K562 (cell line): ENCODE results near the gene FAM53B. TPM values are rescaled to one million over a fixed set of nuclear protein-coding genes. Genes with fewer than 3 reads are reported as not detected.

Experiments
- ATAC-seq: fragments of 200-7000 bp; cut with Tn5 transposase; 3 replicates; pipeline ENCODE4 v1.9.1; 2020; ENCODE audit warnings: moderate library complexity
- BruUV-seq: library from RNA; stranded (reverse); fragments of 400-500 nt; replicated peaks from 2 replicates; lab custom pipeline; 2021; lab: Mats Ljungman, UMichigan
- CTCF ChIA-PET: fragments of 300-600 bp; formaldehyde crosslinking; extraction: SDS; loops from one replicate; lab custom pipeline; 2021; ENCODE audit warnings: low intra/inter-chr PET ratio; lab: Yijun Ruan, JAX
- POLR2A ChIA-PET: fragments of 300-600, 350-650 bp; sonication (Branson Sonifier 250); formaldehyde crosslinking; extraction: SDS; loops from one replicate; lab custom pipeline; 2021; ENCODE audit warnings: antibody characterized with exemption, inconsistent platforms; lab: Yijun Ruan, JAX
- DNase-seq, 4 experiments: peaks; one replicate each; pipeline versions ENCODE4 v3.0.0 to v3.0.0-alpha.2; 2011 to 2018; ENCODE audit warnings: low spot score in 3 of 4, mixed read lengths in 3 of 4; ENCODE audit errors: extremely low read depth in 1 of 4
- FAIRE-seq: peaks from 2 replicates; lab custom pipeline; 2011; peaks lifted over from hg19 to GRCh38; lab: Jason Lieb, UNC
- H2AFZ ChIP-seq: 2 replicates; pipeline ENCODE4 v1.6.0; 2011; ENCODE audit warnings: low read depth, low read length, control low read depth, inconsistent platforms
- H3K27ac ChIP-seq: fragments of 200-600 bp; 3 replicates; pipeline ENCODE4 v1.8.0; 2011; ENCODE audit warnings: low read depth, mild to moderate bottlenecking, control low read depth, inconsistent platforms, low read length, moderate library complexity, mixed read lengths; ENCODE audit errors: extremely low read depth
- H3K27me3 ChIP-seq, 2 experiments: fragments of 300-600 bp in 1 of 2; 2 replicates in 1 of 2; 3 replicates in 1 of 2; pipeline versions ENCODE4 v1.6.0 to v1.8.0; 2011; ENCODE audit warnings: inconsistent platforms in 2 of 2, low read length in 2 of 2, mild to moderate bottlenecking in 1 of 2, mixed read lengths in 1 of 2, moderate library complexity in 1 of 2; ENCODE audit not compliant: control insufficient read depth in 2 of 2, insufficient read depth in 2 of 2
- H3K36me3 ChIP-seq: fragments of 300-600 bp; 3 replicates; pipeline ENCODE4 v1.8.0; 2011; ENCODE audit warnings: mild to moderate bottlenecking, low read length, inconsistent platforms; ENCODE audit not compliant: control insufficient read depth, insufficient read depth
- H3K4me1 ChIP-seq, 2 experiments: fragments of 200-600 bp in 1 of 2; replicated peaks in 1 of 2; 2 replicates in 1 of 2; 3 replicates in 1 of 2; pipeline versions ENCODE4 v1.5.1 to v1.8.0; 2011; ENCODE audit warnings: inconsistent platforms in 2 of 2, low read length in 2 of 2, mild to moderate bottlenecking in 1 of 2, mixed read lengths in 1 of 2, moderate library complexity in 1 of 2; ENCODE audit not compliant: control insufficient read depth in 2 of 2, insufficient read depth in 2 of 2
- H3K4me2 ChIP-seq: 2 replicates; pipeline ENCODE4 v1.6.1; 2011; ENCODE audit warnings: low read length, control low read depth, inconsistent platforms, mixed read lengths; ENCODE audit not compliant: insufficient read depth
- H3K4me3 ChIP-seq: fragments of 200-600 bp; sonication (generic), shearing (Covaris generic); 2 replicates; pipeline ENCODE4 v1.5.1; 2016; ENCODE audit warnings: control low read depth, inconsistent platforms
- H3K79me2 ChIP-seq: fragments of 200-600 bp; 3 replicates; pipeline ENCODE4 v1.8.0; 2011; ENCODE audit warnings: low read length, inconsistent platforms; ENCODE audit not compliant: control insufficient read depth, insufficient read depth
- H3K9ac ChIP-seq, 2 experiments: 2 replicates each; pipeline versions ENCODE4 v1.6.0 to v1.6.1; 2011; ENCODE audit warnings: low read depth in 2 of 2, low read length in 2 of 2, control low read depth in 1 of 2, inconsistent platforms in 1 of 2, mild to moderate bottlenecking in 1 of 2, mixed read lengths in 1 of 2; ENCODE audit not compliant: insufficient read depth in 1 of 2
- H3K9me1 ChIP-seq: one replicate; pipeline ENCODE4 v1.6.0; 2011; ENCODE audit warnings: inconsistent platforms, mild to moderate bottlenecking, low read length, moderate library complexity; ENCODE audit not compliant: control insufficient read depth, insufficient read depth
- H3K9me3 ChIP-seq: replicated peaks from 2 replicates; pipeline ENCODE4 v1.5.1; 2011; ENCODE audit warnings: low read depth, low read length, inconsistent platforms; ENCODE audit not compliant: control insufficient read depth, insufficient read depth
- H4K20me1 ChIP-seq: replicated peaks from 2 replicates; pipeline ENCODE4 v1.6.1; 2011; ENCODE audit warnings: low read length, inconsistent platforms, mixed read lengths; ENCODE audit not compliant: control insufficient read depth, insufficient read depth
- ARID2 ChIP-seq: fragments of 450-650 bp; IDR thresholded peaks from 2 replicates; pipeline ENCODE4 v1.6.1; 2017; ENCODE audit warnings: antibody characterized with exemption, mild to moderate bottlenecking
- CBX8 ChIP-seq: fragments of 200-600 bp; sonication (generic); IDR thresholded peaks from 2 replicates; pipeline ENCODE4 v1.6.1; 2012; ENCODE audit warnings: borderline replicate concordance, mixed run types, low read depth, mild to moderate bottlenecking, moderate library complexity, mixed read lengths, low read length, control low read depth, inconsistent platforms; ENCODE audit not compliant: poor library complexity, severe bottlenecking; ENCODE audit errors: extremely low read depth
- EP400 ChIP-seq: fragments of 450-650 bp; IDR thresholded peaks from 2 replicates; pipeline ENCODE4 v1.6.1; 2017; ENCODE audit warnings: antibody characterized with exemption, mild to moderate bottlenecking, moderate library complexity
- HES1 ChIP-seq: fragments of 450-650 bp; IDR thresholded peaks from 2 replicates; pipeline ENCODE4 v1.6.1; 2016; ENCODE audit warnings: low read depth, mild to moderate bottlenecking, moderate library complexity
- MEIS2 ChIP-seq: fragments of 450-650 bp; IDR thresholded peaks from 2 replicates; pipeline ENCODE4 v1.6.1; 2014; ENCODE audit warnings: mild to moderate bottlenecking; ENCODE audit not compliant: partially characterized antibody
- ZNF184 ChIP-seq: sonication (generic); formaldehyde crosslinking; IDR thresholded peaks from 2 replicates; pipeline ENCODE4 v1.5.0; 2020; ENCODE audit warnings: missing genetic modification reagents
- ZNF57 ChIP-seq: fragments of 450-650 bp; formaldehyde crosslinking; IDR thresholded peaks from 2 replicates; pipeline ENCODE4 v1.4.0; 2020; ENCODE audit warnings: mild to moderate bottlenecking, moderate library complexity
- WGBS: fragments of 100-300 bp; shearing (Covaris generic); methylation state at CpG from one replicate; pipeline ENCODE4 v1.1.6; 2016; ENCODE audit warnings: low coverage, mixed read lengths; ENCODE audit not compliant: insufficient coverage; ENCODE audit errors: missing lambda C conversion rate; 5-methylcytosine and 5-hydroxymethylcytosine counted together
- in situ Hi-C: fragments of 300-500 bp; cut with MboI; formaldehyde crosslinking; loops from 4 replicates; pipeline ENCODE4 v1.15.0; 2018; ENCODE audit warnings: inconsistent platforms, mixed read lengths
- intact Hi-C: fragments of 100-400 bp; cut with micrococcal nuclease; formaldehyde crosslinking; loops from 2 replicates; pipeline ENCODE4 v1.14.2; 2022
- polyA plus RNA-seq, 8 experiments: library from polyadenylated mRNA; depleted of rRNA in 4 of 8; stranded (reverse) in 5 of 8; unstranded in 3 of 8; fragments of >200 nt; fragmentation: Nextera tagmentation in 2 of 8; fragmentation: Illumina TruSeq in 1 of 8; extraction: Ambion mirVana in 2 of 8; extraction: Trizol in 1 of 8; gene quantifications; 2 replicates each; pipeline versions ENCODE4 v1.2.1 to v1.2.3, GENCODE V29; 2011 to 2014; ENCODE audit warnings: inconsistent platforms in 1 of 8, missing spikeins in 1 of 8
- total RNA-seq, 7 experiments: library from RNA; depleted of rRNA in 6 of 7; stranded (reverse); fragments of >200 nt in 6 of 7; fragmentation: Illumina TruSeq in 2 of 7; extraction: Trizol in 2 of 7; gene quantifications; 2 replicates each; pipeline versions ENCODE4 v1.2.1 to v1.2.3, GENCODE V29; 2011 to 2021; ENCODE audit warnings: low replicate concordance in 1 of 7

FAM53B gene
- total and polyA plus RNA-seq, 9 of the 15 experiments (the other 6 are each of a cell fraction or from before 2014, with no cell fraction given) = 0.03 to 16.5 (median 5.0) TPM

- no peak overlapping the region for H2AFZ ChIP-seq
- 87% methylated on average over 13 of the region's 13 CpGs for WGBS
- H3K4me1 ChIP-seq = peaks cover 0 to 44% of the 10 kb centered on the region in 2 experiments; a peak in 2 of 5 replicates
- no peak overlapping the region for H3K4me3 ChIP-seq
- H3K79me2 ChIP-seq = no peaks in the 10 kb centered on the region
- H3K4me2 ChIP-seq = no peak overlapping the region
- BruUV-seq = no TSS peak
- H3K27ac ChIP-seq = no peak overlapping the region
- in situ Hi-C loops = no loop called here
- ATAC-seq (no peak), FAIRE-seq (no peak), DNase-seq (no peak)
- H4K20me1 ChIP-seq = no peaks in the 10 kb centered on the region; the same call in 1 of the 2 replicates
- peaks cover 9% of the 10 kb centered on the region; the same call in 1 of the 3 replicates for H3K36me3 ChIP-seq
- H3K9ac ChIP-seq = no peak overlapping the region
- H3K9me1 ChIP-seq = no peaks in the 10 kb centered on the region
- H3K27me3 ChIP-seq = no peaks in the 10 kb centered on the region
- no peaks in the 10 kb centered on the region for H3K9me3 ChIP-seq
- TF ChIP-seq CBX8 = no peak
- no peak for TF ChIP-seq EP400
- TF ChIP-seq ZNF184 (CRISPR knock-in tag) = no peak
- no peak for TF ChIP-seq MEIS2
- no peak for TF ChIP-seq ZNF57 (CRISPR knock-in tag)
- TF ChIP-seq ARID2 = no peak
- no peak for TF ChIP-seq HES1
- ChIA-PET CTCF (no interaction called here), POLR2A (no interaction called here)
- intact Hi-C loops = no loop called here
Measured at GRCh38 chr10:124621637-124622036, 122.5 kb downstream of the FAM53B start.
